NCI-H2029 treated with DMSO at 0.1 percent for 48 hours (cell line): Measurements from ENCODE around the gene RASIP1.
"Not testable (repeated sequence)": the region's sequence is repeated elsewhere in the genome, so short reads cannot be mapped to it uniquely, and the experiment has no call there.

Source experiments
- DNase-seq: peaks from one replicate; lab custom pipeline; 2025; lab: John Stamatoyannopoulos, UW

Gene RASIP1

DNA sequence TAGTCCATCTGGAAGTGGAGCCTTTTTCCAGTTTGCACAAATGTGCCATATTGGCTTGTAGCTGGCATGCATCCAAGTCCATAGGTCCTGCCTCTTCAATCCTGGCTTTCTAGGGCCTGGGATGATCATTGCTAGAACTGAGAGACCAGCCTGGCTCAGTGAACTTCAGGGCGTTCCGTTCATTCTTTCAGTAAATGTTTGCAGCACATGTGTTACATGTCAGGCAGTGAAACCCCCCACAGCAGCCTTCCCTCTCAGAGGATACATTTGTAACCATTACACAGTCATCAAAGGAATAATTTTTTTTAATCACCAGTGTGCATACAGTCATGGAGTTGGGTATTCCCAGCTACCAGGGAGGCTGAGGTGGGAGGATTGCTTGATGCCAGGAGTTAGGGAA lies 35.0 kb downstream of the RASIP1 start:
- no peak for DNase-seq

DNA sequence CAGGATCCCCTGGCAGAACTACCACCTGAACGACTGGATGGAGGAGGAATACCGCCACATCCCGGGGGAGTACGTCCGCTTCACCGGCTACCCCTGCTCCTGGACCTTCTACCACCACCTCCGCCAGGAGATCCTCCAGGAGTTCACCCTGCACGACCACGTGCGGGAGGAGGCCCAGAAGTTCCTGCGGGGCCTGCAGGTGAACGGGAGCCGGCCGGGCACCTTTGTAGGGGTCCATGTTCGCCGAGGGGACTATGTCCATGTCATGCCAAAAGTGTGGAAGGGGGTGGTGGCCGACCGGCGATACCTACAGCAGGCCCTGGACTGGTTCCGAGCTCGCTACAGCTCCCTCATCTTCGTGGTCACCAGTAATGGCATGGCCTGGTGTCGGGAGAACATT lies 37.1 kb downstream of the RASIP1 start:
- no peak for DNase-seq

DNA sequence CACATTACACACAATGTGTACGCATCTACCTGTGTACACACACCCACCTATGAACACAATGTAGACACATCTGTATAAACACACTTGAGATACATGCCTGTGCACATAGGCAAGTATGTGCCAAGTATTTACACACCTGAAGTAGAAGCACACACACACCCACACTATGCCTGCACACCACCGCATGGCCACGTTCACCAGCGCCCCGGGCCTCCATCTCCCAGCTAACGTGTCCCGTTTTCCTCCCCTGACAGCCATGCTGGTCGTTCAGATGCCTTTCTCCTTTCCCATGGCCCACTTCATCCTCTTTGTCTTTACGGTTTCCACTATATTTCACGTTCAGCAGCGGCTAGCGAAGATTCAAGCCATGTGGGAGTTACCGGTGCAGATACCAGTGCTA lies 37.7 kb downstream of the RASIP1 start:
- no peak for DNase-seq

DNA sequence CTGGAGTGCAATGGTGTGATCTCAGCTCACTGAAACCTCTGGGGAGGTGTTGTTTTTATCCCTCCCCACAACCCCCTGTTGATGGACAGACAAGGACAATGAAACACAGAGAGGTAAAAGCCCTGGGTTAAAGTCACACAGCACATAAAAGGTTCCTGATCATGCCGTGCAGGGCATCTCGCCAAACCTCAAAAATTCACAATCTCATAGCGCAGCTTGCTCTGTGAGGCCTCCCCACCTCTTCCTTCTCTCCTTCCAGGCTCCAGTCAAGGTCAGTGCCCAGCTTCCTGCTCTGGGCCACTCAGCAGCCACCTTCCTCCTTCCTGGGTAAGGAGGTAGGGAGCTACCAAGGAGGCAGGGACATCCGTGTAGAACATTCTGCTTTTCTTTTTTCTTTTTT lies 42.4 kb downstream of the RASIP1 start:
- peak; percentile 5 for DNase-seq

DNA sequence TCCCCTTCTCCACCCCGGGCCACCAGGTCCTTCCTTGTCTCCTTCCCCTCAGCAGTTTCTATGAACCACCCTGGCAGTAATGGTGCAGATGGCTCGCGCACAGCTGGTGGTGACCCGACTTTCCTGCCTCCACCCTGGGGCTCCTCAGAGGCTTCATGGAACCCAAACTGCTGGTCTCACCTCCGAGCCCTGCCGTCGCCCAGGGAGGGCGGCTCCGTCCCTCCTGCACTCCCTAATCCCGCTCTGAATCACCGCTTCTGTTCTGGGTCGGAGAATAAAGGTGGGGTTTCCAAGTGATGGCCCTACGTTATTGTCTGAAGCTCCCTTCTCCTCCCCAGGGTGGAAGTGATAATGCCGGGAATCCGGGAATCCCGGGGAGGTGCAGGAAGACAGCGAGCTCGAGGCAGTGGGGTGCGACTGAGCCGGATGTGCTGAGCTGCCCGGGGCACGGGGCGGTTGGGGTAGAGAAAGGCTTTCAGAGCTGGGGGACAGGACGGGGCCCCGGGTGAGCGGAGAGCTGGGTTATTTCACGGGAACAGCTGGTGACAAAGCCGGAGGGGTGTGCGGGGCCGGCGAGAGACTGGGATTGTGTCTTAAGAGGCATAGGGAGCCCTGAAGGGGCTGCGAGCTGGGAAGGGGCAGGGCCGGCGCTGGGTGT lies 43.9 kb downstream of the RASIP1 start:
- no peak for DNase-seq

DNA sequence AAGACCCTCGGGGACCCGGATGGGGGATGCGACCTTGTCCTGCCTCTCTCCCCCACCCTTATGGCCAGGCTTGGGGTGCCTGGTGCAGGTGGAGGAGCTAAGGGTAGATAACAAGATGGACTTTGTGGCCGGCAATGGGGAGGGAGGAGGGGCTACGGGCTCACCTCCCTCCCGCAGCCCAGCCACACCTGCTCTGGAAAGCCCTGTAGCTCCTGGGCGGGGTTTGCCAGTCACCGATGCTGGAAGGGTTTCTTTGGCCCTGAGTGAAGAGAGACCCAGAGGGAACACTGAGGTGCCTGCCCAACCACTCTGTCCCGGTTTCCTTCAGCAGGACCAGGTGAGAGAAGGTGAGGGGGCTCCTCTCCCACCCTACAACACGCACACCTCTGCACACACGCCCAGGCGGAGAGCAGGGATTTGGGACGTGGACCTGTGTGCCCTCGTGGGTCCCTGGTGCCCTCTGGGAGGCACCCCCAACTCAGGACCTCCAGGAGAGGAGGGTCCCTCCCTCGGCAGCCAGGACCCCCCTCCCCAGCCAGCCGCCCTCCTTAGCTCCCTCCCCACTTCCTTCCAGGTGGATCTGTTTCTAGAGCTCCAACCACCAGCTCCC lies 44.6 kb downstream of the RASIP1 start, which contains the start of gene FUT2:
FUT2 (plus strand) TSS at position 229 of the 610 bp plus-strand sequence. CDS start 6,986 bp downstream, outside the sequence.
- DNase-seq, result peak; percentile 40

DNA sequence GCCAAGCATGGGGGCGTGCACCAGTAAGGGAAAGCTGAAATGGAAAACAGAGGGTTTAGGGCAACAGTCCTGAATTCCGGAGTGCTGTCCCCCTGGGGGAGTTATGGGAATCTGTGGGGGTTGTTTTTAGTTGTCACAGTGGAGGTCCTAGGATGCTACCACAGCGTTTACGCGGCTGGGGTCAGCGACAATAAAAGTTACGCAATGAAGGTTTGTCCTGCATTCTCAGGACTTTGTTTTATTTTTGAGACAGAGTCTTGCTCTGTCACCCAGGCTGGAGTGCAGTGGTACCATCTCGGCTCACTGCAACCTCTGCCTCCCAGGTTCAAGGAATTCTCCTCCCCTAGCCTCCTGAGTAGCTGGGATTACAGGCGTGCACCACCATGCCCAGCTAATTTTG lies 46.8 kb downstream of the RASIP1 start:
- DNase-seq, result not testable (repeated sequence)

DNA sequence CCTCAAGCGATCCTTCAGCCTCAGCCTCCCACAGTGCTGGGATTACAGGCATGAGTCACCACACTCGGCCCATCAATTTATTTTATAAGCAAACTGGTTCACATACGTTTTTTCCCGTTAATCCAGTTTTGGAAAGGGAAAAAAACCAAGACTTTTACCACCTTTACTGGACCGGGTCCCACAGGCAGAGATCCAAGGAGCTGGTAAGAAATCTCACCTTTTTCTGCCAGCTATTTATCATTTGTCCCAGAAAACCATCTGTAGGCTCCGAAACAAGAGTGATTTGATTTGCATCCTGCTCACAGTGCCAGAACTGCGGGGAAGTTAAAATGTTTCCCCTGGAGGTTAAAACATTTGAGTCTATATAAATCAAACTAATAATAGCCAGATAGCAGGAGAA lies 51.0 kb downstream of the RASIP1 start:
- no peak for DNase-seq

DNA sequence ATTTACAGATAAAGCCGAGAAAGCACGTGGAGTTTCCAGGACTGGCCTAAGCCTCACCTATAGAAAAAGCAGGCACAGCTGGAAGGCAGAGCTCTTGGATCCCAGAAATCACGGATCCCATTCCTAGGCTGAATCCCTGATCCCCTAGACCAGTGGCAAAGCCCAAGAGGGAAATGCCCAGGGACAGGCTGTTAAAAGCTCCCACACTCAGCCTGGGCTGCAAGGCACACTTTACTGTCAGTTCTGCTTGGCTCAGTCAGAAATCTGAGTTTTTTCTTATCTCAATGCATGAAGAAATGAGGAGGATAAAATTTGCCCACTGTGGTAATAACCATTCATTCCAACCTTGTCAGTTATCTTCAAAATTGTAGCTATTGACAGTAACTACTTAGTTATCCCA lies 52.6 kb downstream of the RASIP1 start:
- no peak for DNase-seq

DNA sequence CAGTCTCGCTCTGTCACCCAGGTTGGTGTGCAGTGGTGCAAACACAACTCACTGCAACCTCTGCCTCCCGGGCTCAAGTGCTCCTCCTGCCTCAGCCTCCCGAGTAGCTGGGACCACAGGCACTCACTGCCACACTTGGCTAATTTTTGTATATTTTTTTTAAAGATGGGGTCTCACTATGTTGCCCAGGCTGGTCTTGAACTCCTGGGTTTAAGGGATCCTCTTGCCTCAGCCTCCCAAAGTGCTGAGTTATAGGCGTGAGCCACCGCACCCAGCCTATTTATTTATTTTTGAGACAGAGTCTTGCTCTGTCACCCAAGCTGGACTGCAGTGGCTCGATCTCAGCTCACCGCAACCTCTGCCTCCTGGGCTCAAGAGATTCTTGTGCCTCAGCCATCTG lies 53.8 kb downstream of the RASIP1 start:
- not testable (repeated sequence) for DNase-seq

DNA sequence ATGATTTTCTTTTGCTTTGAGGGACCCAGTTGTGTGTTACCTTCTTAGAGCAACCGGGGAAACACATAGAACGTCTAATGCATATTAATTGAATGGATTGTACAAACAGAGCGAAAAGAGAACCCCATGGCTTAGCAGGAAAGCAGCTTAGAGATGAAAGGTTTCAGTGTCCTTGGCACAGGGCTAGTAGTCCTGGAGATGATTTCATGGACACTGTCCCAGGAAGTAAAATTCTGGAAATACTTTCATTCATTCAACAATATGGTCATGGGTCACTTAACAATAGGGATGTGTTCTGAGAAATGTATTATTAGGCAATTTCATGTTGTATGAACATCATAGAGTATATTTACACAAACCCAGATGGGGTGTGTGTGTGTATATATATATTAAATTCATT lies 54.3 kb downstream of the RASIP1 start:
- DNase-seq, result no peak

DNA sequence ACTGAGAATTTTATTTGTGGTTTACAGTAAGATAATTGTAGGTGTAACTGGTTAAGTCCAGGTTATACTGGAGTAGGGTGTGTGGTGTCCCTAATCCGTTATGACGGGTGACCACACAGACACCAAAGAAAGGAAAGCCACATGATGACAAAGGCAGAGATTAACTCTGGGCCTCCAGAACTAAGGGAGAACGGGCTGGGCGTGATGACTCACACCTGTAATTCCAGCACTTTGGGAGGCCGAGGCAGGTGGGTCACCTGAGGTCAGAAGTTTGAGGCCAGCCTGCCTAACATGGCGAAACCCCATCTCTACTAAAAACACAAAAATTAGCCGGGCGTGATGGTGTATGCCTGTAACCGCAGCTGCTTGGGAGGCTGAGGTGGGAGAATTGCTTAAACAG lies 54.8 kb downstream of the RASIP1 start:
- no peak for DNase-seq

DNA sequence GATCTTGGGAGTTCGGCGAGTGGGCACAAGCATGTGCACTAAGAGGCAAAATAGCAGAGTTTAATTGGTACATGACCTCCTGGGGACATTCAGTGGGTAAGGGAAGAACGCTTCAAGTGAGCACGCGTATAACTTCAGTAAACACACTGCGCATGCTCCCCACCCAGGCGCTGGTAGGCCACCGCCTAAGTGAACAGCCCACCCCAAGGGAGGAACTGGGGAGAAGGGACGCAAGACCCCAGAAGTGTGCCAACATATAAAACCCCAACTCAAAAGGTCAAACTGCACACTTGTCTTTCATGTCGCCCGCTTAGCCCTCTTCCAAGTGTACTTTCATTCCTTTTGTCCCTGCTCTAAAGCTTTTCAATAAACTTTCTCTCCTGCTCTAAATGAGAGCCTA lies 57.1 kb downstream of the RASIP1 start:
- peak; percentile 4 for DNase-seq

DNA sequence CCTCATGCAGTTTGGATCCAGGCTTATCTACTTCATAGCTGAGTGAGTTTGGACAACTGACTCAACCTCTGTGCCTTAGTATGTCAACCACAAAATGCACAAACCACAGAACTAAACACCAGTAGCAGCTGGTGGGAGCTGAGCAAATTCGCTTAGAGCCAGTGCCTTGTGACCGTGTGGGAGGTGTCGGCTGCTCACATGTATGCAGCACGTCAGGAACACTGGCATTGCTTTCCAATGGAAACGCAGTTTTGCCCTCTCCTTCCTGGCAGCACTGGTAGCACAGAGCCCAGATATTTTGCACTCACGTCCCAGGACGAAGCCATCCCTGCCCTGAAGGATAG lies 59.3 kb downstream of the RASIP1 start:
- no peak for DNase-seq

DNA sequence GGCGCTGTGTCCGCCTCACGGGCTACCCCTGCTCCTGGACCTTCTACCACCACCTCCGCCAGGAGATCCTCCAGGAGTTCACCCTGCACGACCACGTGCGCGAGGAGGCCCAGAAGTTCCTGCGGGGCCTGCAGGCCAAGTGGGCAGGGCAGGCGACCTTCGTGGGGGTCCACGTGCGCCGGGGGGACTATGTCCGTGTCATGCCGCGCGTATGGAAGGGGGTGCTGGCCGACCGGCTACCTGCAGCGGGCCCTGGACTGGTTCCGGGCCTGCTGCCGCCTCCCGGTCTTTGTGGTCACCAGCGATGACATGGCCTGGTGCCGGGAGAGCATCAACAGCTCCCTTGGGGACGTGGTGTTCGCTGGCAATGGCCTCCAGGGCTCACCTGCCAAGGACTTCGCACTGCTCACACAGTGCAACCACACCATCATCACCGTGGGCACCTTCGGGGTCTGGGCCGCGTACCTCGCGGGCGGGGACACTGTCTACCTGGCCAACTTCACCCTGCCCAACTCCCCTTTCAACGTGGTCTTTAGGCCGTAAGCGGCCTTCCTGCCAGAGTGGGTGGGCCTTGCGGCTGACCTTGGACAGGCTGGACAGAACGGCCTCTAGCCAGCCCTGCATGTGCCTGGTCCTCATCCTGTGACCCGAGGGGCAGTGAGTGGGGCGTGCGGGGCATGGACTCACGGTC lies 59.8 kb downstream of the RASIP1 start:
- no peak for DNase-seq

DNA sequence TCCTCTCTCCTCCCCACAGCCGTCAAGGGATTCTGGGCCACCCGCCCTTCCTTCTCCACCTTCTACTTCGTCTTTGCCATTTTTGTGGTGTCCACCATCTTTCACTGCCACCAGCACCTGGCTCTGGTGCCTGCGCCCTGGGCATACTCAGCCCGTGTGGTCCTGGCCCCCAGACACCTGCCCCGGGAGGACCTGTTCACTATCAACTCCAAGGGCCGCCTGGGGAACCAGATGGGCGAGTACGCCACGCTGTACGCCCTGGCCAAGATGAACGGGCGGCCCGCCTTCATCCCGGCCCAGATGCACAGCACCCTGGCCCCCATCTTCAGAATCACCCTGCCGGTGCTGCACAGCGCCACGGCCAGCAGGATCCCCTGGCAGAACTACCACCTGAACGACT lies 60.4 kb downstream of the RASIP1 start:
- not testable (repeated sequence) for DNase-seq

DNA sequence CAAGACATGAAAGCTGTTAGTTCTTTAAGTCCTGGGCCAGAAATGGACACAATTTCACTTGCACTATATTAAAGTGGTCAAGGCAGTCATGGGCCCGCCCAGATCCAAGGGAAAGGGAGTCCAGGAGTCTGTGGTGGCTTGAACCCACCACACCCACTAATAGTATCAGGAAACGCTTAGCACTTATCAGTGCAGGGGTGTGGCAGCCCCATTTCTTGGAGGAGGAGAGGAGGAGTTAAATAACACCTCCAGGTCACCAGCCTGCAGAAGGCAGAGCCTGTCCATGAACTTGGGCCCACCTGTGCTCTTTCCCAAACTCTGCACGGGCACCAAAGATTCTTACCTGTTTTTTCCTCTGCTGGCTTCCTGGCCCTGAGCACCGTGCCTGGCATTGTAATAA lies 62.2 kb downstream of the RASIP1 start:
- no peak for DNase-seq

DNA sequence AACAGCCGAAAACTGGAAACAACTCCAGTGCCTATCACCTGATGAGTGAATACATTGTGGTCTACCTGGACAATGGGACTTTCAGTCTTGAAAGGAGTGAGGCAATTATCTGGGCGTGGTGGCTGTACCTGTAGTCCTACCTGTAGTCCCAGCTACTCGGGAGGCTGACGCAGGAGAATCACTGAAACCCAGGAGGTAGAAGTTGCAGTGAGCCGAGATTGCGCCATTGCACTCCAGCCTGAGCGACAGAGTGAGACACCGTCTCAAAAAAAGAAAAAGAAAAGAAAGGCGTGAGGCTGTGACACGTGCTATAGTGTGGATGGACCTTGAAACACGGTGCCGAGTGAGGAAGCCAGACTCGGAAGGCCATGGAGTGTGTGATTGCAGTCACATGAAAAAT lies 63.5 kb downstream of the RASIP1 start:
- no peak for DNase-seq

DNA sequence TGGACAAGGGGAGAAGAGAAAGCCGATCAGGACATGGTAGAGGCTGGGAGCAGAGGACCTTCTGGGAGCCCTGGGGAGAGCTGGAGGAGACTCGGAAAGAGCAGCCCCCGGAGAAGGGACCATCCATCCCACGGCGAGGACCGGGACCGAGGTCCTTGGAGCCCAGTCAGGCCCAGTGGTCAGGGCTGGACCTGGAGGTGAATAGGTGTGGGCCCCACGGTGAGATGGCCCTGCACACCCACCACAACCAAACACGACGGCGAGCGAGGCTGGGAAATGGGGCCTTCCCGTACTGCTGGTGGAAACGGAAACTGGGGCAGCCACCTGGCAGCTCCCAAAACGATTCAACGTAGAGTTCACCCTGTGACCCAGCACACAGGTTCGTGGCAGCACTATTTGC lies 63.9 kb downstream of the RASIP1 start:
- DNase-seq, result no peak

DNA sequence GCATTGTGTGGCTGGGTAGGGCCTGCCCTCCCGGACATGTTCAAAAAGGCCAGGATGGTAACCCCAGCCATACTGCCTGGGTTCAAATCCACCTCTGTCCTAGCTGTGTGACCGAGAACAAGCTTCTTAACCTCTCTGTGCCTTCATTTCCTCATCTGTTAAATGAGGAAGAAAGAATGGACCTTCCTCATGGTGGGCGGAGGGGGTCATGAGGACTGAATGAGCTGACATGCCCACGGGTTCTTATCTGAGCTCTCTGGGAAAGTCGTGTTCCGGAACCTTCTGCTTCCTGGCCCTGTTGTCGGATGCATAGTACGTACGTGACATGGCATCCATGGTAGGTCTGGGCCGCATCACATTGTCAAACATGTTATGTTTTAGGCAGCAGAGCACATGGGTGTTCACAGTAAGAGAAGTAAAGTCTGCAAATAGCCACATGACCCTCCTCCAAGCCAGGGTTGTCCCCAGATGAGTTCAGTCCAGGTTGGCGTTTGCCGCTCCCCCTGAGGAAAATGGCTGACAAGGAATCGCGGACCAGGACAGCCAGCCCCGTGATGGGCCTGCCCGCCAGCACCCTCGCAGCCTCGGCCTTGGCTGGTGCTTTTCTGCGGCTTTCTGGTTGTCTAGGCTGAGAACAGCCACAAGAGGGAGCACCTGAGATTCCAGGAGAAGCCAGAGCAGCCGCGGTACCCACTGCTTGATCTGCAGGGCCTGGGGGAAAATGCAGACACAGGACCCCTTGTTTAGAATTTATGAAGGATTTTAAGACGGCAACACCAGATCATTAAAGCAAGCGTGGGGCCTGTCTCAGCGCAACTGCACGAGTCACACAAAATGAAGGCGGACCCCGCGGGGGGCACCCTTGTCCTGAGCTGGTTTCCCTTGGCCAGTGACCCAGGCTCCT lies 65.2 kb downstream of the RASIP1 start:
- DNase-seq, result peak; percentile 60

DNA sequence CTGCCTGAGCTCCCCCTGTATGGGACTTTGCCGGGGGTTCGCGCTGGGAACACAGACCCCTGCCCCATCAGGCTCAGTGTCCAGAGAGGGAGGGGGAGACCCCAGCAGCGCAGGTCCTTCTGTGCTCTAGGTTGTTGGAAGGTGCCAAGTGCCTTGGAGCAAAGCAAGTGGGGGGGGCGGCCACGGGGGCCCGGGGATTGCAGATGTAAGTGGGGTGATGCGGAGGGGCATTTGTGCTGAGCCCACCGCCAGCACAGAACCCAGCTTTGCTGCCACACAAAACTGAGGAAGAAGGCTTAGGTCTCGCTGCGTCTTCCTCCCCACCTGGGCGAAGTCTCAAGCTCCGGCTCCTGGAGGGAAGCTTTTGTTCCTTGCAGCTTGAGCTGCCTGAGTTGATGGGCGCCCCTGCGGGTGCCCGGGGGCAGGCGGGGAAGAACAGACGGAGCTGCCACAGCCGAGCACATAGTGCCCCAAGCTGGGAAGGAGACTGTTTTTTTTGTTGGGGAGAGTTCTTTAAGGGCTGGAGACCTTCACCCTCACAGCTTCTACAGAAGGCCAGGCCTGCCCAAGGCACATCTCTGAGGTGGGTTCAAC lies 66.1 kb downstream of the RASIP1 start:
- DNase-seq, result no peak

DNA sequence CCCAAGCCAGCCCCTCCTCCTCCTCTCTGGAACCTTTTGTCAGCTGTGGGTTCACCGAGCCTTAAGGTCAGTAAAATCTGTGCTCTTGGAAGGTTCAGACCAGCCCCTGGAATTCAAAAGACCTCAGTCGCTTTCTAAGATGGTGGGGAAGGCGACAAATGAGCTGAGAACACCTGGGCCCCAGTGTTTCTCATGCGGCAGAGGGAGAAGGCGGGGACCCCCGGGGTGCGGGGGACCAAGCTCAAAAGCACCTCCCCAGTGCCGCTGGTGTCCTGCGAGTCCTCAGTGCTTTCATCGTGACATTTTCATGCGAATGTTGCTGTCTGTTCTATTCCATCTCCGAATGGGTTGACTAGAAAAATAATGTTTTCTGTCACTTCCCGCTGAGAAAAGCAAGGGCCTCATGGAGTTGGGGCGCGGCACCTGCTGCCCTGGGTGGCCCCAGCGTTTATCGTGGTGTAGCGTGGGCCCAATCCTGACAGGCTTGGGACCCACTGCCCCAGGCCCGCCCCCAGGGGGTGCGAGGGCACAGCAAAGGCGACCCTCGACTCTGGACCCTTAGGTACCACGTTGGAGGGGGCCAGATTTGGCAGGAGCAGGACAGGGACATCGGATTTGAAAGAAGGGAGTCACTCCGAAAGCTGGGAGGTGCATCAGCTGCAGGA lies 66.8 kb downstream of the RASIP1 start:
- no peak for DNase-seq
